H9 (cell line): ENCODE measurements around the gene C1orf141. TPM values are rescaled to one million over a fixed set of nuclear protein-coding genes. Genes with fewer than 3 reads are reported as not detected.

Experiments
- DNase-seq: peaks from one replicate; pipeline ENCODE4 v3.0.0-alpha.2; 2017
- H2AFZ ChIP-seq: one replicate; pipeline ENCODE4 v1.6.1; 2013; ENCODE audit warnings: mild to moderate bottlenecking, low read length, control low read depth, moderate library complexity
- H2AK5ac ChIP-seq: 2 replicates; pipeline ENCODE4 v1.6.1; 2013; ENCODE audit warnings: low read length, control low read depth, mixed read lengths; ENCODE audit not compliant: insufficient read length
- H2BK120ac ChIP-seq: one replicate; pipeline ENCODE4 v1.6.1; 2013; ENCODE audit warnings: low read depth, mild to moderate bottlenecking, low read length, control low read depth, inconsistent platforms; ENCODE audit not compliant: poor library complexity, severe bottlenecking
- H2BK12ac ChIP-seq: 2 replicates; pipeline ENCODE4 v1.6.1; 2013; ENCODE audit warnings: low read length, control low read depth, mixed read lengths, low read depth; ENCODE audit not compliant: insufficient read length
- H2BK15ac ChIP-seq: 2 replicates; pipeline ENCODE4 v1.6.1; 2013; ENCODE audit warnings: low read depth, low read length, control low read depth
- H2BK20ac ChIP-seq: one replicate; pipeline ENCODE4 v1.6.1; 2013; ENCODE audit warnings: low read depth, mild to moderate bottlenecking, low read length, control low read depth, inconsistent platforms; ENCODE audit not compliant: poor library complexity, severe bottlenecking
- H2BK5ac ChIP-seq: 2 replicates; pipeline ENCODE4 v1.6.1; 2013; ENCODE audit warnings: low read length, control low read depth, mixed read lengths; ENCODE audit not compliant: insufficient read length
- H3K14ac ChIP-seq: 2 replicates; pipeline ENCODE4 v1.6.1; 2013; ENCODE audit warnings: low read length, control low read depth; ENCODE audit not compliant: insufficient read depth
- H3K18ac ChIP-seq: 2 replicates; pipeline ENCODE4 v1.6.1; 2013; ENCODE audit warnings: low read depth, mild to moderate bottlenecking, mixed read lengths, low read length, control low read depth; ENCODE audit not compliant: insufficient read length
- H3K23ac ChIP-seq: 2 replicates; pipeline ENCODE4 v1.6.1; 2013; ENCODE audit warnings: low read length, control low read depth, mixed read lengths, low read depth; ENCODE audit not compliant: insufficient read length
- H3K23me2 ChIP-seq: 2 replicates; pipeline ENCODE4 v1.6.1; 2013; ENCODE audit warnings: low read depth, mild to moderate bottlenecking, mixed read lengths, low read length, control low read depth; ENCODE audit not compliant: insufficient read length, poor library complexity, severe bottlenecking
- H3K27ac ChIP-seq: 2 replicates; pipeline ENCODE4 v1.5.1; 2013; ENCODE audit warnings: low read length, control low read depth, mixed read lengths, low read depth; ENCODE audit not compliant: insufficient read length
- H3K27me3 ChIP-seq: 2 replicates; pipeline ENCODE4 v1.6.1; 2013; ENCODE audit warnings: low read length, control low read depth, inconsistent platforms; ENCODE audit not compliant: insufficient read depth
- H3K4ac ChIP-seq: 2 replicates; pipeline ENCODE4 v1.6.1; 2013; ENCODE audit warnings: low read depth, mild to moderate bottlenecking, control low read depth, inconsistent platforms, low read length, moderate library complexity
- H3K4me1 ChIP-seq: 2 replicates; pipeline ENCODE4 v1.6.1; 2013; ENCODE audit warnings: low read length, control low read depth, inconsistent platforms; ENCODE audit not compliant: insufficient read depth
- H3K4me2 ChIP-seq: 2 replicates; pipeline ENCODE4 v1.6.1; 2013; ENCODE audit warnings: low read length, control low read depth, mixed read lengths; ENCODE audit not compliant: insufficient read length, insufficient read depth
- H3K56ac ChIP-seq: 2 replicates; pipeline ENCODE4 v1.6.1; 2013; ENCODE audit warnings: low read depth, mild to moderate bottlenecking, mixed read lengths, low read length, control low read depth; ENCODE audit not compliant: insufficient read length
- H3K79me1 ChIP-seq: 2 replicates; pipeline ENCODE4 v1.6.1; 2013; ENCODE audit warnings: low read depth, mild to moderate bottlenecking, moderate library complexity, low read length, control low read depth, inconsistent platforms; ENCODE audit not compliant: insufficient read depth, poor library complexity, severe bottlenecking
- H3K79me2 ChIP-seq: 2 replicates; pipeline ENCODE4 v1.6.1; 2013; ENCODE audit warnings: low read length, control low read depth, inconsistent platforms; ENCODE audit not compliant: insufficient read depth
- H3K9ac ChIP-seq: 2 replicates; pipeline ENCODE4 v1.6.1; 2013; ENCODE audit warnings: low read length, control low read depth, mixed read lengths; ENCODE audit not compliant: insufficient read length; ENCODE audit errors: extremely low read depth
- H3K9me3 ChIP-seq: one replicate; pipeline ENCODE4 v1.6.1; 2013; ENCODE audit warnings: low read depth, low read length, inconsistent platforms; ENCODE audit not compliant: control insufficient read depth
- H3T11ph ChIP-seq: one replicate; pipeline ENCODE4 v1.6.1; 2013; ENCODE audit warnings: mild to moderate bottlenecking, low read length, control low read depth, inconsistent platforms
- H4K20me1 ChIP-seq: one replicate; pipeline ENCODE4 v1.6.1; 2013; ENCODE audit not compliant: control insufficient read depth, insufficient read length, insufficient read depth
- H4K5ac ChIP-seq: 2 replicates; pipeline ENCODE4 v1.6.1; 2013; ENCODE audit warnings: low read depth, mild to moderate bottlenecking, mixed read lengths, low read length, control low read depth; ENCODE audit not compliant: insufficient read length
- H4K8ac ChIP-seq: replicated peaks from 2 replicates; pipeline ENCODE4 v1.6.1; 2013; ENCODE audit warnings: low read length, control low read depth, mixed read lengths, low read depth; ENCODE audit not compliant: insufficient read length
- H4K91ac ChIP-seq: 2 replicates; pipeline ENCODE4 v1.6.1; 2013; ENCODE audit warnings: low read depth, mild to moderate bottlenecking, moderate library complexity, mixed read lengths, low read length, control low read depth; ENCODE audit not compliant: insufficient read length
- H3K27ac Mint-ChIP-seq, 3 experiments: 2 replicates in 2 of 3; 3 replicates in 1 of 3; pipeline ENCODE4 v1.8.0; 2020 to 2021; ENCODE audit warnings: mixed read lengths in 3 of 3, mild to moderate bottlenecking in 1 of 3, moderate library complexity in 1 of 3
- H3K27me3 Mint-ChIP-seq: 2 replicates; pipeline ENCODE4 v1.8.0; 2021; ENCODE audit warnings: low read depth, mild to moderate bottlenecking, moderate library complexity, mixed read lengths
- H3K36me3 Mint-ChIP-seq, 3 experiments: 2 replicates in 2 of 3; 3 replicates in 1 of 3; pipeline ENCODE4 v1.8.0; 2020 to 2021; ENCODE audit warnings: low read depth in 3 of 3, mixed read lengths in 3 of 3; ENCODE audit not compliant: insufficient read depth in 1 of 3
- H3K4me1 Mint-ChIP-seq, 2 experiments: 2 replicates each; pipeline ENCODE4 v1.8.0; 2020; ENCODE audit warnings: mixed read lengths in 2 of 2
- H3K4me3 Mint-ChIP-seq, 2 experiments: 2 replicates in 1 of 2; 3 replicates in 1 of 2; pipeline ENCODE4 v1.8.0; 2020 to 2021; ENCODE audit warnings: mild to moderate bottlenecking in 2 of 2, mixed read lengths in 2 of 2, moderate library complexity in 1 of 2
- H3K9me3 Mint-ChIP-seq, 2 experiments: 2 replicates in 1 of 2; 3 replicates in 1 of 2; pipeline ENCODE4 v1.8.0; 2020; ENCODE audit warnings: mild to moderate bottlenecking in 2 of 2, mixed read lengths in 2 of 2, moderate library complexity in 1 of 2
- WGBS: extraction: QIAGEN DNeasy Blood & Tissue Kit; methylation state at CpG from one replicate; pipeline ENCODE4 v1.1.7; 2013; ENCODE audit warnings: missing lambda C conversion rate, low lambda C conversion rate, mixed read lengths; ENCODE audit not compliant: insufficient read length; ENCODE audit errors: extremely low coverage; 5-methylcytosine and 5-hydroxymethylcytosine counted together
- total RNA-seq: library from RNA; stranded (reverse); gene quantifications from 2 replicates; pipeline ENCODE4 v1.2.1, GENCODE V29; 2021
- TF ChIP-seq, protein P1 (sequence below): fragments of 200-600 bp; sonication (generic); conservative IDR thresholded peaks from 3 replicates; pipeline ENCODE4 v1.8.0; 2021; ENCODE audit warnings: antibody characterized with exemption, mild to moderate bottlenecking

Gene C1orf141
- total RNA-seq, 1 experiment from 2014 or later = not detected

DNA sequence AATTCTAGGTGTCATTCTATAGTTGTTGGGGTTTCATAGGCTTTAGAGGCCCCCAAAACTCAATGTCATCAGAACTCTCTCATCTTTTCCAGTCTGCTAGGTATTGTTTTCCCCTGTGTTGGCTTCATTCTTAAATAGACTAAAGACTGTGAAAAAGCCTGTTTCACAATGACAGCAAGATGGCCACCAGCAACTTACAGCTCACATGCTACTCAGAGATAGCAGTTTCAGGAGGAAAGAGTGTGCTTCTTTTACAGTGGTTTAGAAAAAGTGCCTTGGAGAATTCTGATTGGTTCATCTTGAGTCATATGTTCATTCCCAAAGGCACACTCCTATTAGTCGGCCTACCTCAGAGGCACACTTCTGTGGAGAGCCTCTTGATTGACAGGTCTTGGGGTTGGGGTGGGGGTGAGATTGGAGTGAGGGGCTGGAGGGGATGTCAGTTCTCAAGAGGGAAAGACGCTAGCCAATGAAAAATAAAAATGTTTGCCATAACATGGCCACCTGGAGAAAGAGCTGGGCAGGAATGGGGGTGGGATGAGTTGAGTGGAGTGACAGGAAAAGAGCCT, 40.0 kb upstream of the C1orf141 start:
- H2BK5ac ChIP-seq = no peak overlapping the region
- H3K9me3 ChIP-seq = no peaks in the 10 kb centered on the region
- no peak overlapping the region for H2BK12ac ChIP-seq
- no peak overlapping the region for H2AK5ac ChIP-seq
- H3K4me2 ChIP-seq = no peak overlapping the region
- TF ChIP-seq, protein P1, sequence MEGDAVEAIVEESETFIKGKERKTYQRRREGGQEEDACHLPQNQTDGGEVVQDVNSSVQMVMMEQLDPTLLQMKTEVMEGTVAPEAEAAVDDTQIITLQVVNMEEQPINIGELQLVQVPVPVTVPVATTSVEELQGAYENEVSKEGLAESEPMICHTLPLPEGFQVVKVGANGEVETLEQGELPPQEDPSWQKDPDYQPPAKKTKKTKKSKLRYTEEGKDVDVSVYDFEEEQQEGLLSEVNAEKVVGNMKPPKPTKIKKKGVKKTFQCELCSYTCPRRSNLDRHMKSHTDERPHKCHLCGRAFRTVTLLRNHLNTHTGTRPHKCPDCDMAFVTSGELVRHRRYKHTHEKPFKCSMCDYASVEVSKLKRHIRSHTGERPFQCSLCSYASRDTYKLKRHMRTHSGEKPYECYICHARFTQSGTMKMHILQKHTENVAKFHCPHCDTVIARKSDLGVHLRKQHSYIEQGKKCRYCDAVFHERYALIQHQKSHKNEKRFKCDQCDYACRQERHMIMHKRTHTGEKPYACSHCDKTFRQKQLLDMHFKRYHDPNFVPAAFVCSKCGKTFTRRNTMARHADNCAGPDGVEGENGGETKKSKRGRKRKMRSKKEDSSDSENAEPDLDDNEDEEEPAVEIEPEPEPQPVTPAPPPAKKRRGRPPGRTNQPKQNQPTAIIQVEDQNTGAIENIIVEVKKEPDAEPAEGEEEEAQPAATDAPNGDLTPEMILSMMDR = no peak
- no peaks in the 10 kb centered on the region for H4K20me1 ChIP-seq
- no peak overlapping the region for H3K14ac ChIP-seq
- no peak overlapping the region for H2AFZ ChIP-seq
- Mint-ChIP-seq H3K27me3 (peaks cover 6% of the 10 kb centered on the region; the same call in 1 of the 2 replicates), H3K4me1 (no peaks in the 10 kb centered on the region), H3K27ac (no peak overlapping the region), H3K36me3 (no peaks in the 10 kb centered on the region), H3K4me3 (no peak overlapping the region), H3K9me3 (peaks cover 0 to under 1% of the 10 kb centered on the region in 2 experiments; a peak in 1 of 5 replicates)
- no CpG with 5 or more reads among the region's 2 CpGs for WGBS
- no peak for DNase-seq
- no peak overlapping the region for H3K27ac ChIP-seq
- no peak overlapping the region for H2BK120ac ChIP-seq
- no peak overlapping the region for H3K18ac ChIP-seq
- no peak overlapping the region for H4K5ac ChIP-seq
- H3K4me1 ChIP-seq = no peaks in the 10 kb centered on the region
- H2BK20ac ChIP-seq = no peak overlapping the region
- H3K23me2 ChIP-seq = no peaks in the 10 kb centered on the region
- no peak overlapping the region for H2BK15ac ChIP-seq
- no peak overlapping the region for H3K4ac ChIP-seq
- H4K8ac ChIP-seq = no peak overlapping the region
- no peaks in the 10 kb centered on the region for H3K79me1 ChIP-seq
- H3K27me3 ChIP-seq = no peaks in the 10 kb centered on the region
- H3K79me2 ChIP-seq = no peaks in the 10 kb centered on the region
- H3K23ac ChIP-seq = no peak overlapping the region
- H3K9ac ChIP-seq = no peak overlapping the region
- H4K91ac ChIP-seq = no peak overlapping the region
- H3T11ph ChIP-seq = no peak overlapping the region
- H3K56ac ChIP-seq = no peak overlapping the region
